GOT3 (cell line): ENCODE data around the gene SPPL3.
"Not testable (repeated sequence)": the region's sequence is repeated elsewhere in the genome, so short reads cannot be mapped to it uniquely, and the experiment has no call there.

Source experiments
- DNase-seq: peaks from one replicate; lab custom pipeline; 2025; ENCODE audit warnings: mixed read lengths; lab: John Stamatoyannopoulos, UW

SPPL3 gene

DNA sequence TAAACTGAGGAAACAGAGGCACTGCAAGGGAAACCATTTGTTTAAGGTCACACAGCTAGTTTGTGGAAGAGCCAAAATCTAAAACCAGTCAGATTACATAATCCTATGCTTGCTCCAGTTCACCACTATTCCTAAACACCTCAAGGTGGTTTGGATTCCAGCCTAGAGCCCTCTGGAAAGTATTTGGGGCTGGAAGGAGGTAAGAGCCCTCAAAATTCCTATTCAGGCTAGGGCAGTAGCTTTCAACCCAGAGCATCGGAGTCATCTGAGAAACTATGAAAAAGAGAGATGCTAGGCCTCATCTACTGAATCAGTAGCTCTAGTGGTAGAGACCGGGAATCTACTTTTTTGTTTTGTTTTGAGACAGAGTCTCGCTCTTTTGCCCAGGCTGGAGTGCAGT lies 16.0 kb upstream of the SPPL3 start:
- no peak for DNase-seq

- DNase-seq, result no peak
Measured at GRCh38 chr12:120917748-120918147, 13.6 kb upstream of the SPPL3 start.

DNA sequence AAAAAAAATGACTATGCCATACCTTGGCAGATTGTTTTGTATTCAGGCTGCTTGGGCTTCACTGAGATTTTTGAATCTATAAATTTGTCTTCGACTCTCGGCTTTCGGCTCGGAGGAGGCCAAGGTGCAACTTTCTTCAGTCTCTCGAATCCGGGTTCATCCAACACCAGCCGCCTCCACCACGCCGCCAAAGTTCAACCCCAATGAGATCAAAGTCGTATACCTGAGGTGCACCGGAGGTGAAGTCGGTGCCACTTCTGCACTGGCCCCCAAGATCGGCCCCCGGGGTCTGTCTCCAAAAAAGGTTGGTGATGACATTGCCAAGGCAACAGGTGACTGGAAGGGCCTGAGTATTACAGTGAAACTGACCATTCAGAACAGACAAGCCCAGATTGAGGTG lies 12.4 kb upstream of the SPPL3 start:
- no peak for DNase-seq

DNA sequence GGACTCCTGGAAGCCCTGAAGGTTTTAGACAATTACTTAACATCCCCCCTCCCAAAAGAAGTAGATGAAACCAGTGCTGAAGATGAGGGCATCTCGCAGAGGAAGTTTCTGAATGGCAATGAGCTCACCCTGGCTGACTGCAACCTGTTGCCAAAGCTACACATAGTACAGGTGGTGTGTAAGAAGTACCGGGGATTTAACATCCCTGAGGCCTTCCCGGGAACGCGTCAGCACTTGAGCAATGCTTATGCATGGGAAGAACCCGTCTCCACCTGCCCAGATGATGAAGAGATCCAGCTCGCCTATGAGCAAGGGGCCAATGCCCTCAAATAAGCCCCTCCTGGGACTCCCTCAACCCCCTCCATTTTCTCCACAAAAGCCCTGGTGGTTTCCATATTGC lies 10.6 kb upstream of the SPPL3 start:
- no peak for DNase-seq

DNA sequence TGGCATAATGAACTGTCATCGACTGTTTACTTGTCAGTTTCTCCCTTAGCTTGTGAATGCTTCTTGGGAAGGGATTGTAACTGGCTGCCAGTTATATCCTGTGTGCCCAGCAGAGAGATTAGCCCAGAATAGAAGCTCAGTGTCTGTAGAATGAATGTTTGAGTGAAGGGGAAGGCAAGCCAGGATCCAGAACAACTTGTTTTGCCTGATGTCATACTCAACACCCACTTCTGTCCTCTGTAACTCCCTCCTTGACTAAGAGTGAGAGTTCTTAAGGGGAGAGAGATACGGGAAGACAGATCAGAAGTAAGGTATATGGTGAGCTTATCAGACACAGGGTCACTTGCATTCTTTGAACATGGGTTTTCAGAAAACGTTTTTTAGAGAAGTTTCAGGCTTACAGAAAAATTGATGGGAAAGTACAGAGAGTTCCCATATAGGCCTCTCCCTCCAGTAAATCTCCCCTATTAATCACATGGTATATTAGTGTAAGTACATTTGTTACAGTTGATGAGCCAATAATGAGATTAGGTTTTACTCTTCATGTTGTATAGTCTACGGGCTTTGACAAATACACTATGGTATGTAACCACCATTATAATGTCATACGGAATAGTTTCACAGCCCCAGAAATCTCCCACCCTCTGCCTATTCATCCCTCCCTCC lies 5.6 kb upstream of the SPPL3 start:
- DNase-seq, result no peak

DNA sequence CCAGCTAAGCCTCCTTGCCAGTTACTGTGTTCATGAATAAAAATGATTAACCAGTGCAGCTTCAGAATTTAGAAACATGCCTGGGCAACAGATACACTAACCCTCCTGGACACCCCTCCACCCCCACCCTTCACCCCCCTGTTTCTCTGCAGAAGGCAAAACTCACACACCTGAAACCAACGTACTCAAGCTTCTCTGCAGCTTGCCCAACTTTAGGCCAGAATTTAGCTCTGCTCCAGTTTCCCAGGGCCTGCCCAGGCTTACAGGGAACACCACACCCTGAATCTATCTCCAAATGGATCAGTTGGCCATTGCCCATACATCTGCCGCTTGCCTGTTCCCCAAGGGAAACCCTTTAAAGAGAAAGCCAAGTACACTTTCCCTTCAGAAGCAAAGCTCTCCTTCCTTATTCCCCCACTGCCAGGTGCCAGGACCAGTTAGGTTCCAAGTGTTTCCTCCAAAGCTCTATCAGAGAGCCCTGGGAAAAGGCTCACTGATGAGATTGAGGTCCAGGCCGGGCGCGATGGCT lies 1.8 kb upstream of the SPPL3 start:
- no peak for DNase-seq

- DNase-seq, result no peak
Measured at GRCh38 chr12:120903412-120904196, 554 bp downstream of the SPPL3 start.

- DNase-seq, result no peak
Measured at GRCh38 chr12:120902846-120903411, 1.2 kb downstream of the SPPL3 start.

DNA sequence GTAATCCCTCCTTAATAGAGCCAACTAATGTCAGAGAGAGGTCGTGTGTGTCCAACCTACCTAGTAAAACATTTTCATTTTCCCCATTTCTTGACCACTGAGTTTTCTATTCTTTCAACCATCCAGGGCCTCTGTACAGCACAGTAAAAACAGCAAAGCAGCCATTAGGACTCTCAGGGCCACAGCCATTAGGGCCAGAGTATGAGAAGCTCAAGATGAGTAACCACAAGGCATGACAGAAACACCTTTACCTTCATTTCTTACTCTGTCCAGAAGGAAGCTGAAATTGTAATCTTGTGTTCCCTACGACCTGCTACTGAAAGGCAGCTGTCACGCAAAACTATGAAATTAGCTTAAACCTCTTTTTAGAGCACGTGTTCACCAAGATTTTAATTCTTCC lies 2.3 kb downstream of the SPPL3 start:
- no peak for DNase-seq

DNA sequence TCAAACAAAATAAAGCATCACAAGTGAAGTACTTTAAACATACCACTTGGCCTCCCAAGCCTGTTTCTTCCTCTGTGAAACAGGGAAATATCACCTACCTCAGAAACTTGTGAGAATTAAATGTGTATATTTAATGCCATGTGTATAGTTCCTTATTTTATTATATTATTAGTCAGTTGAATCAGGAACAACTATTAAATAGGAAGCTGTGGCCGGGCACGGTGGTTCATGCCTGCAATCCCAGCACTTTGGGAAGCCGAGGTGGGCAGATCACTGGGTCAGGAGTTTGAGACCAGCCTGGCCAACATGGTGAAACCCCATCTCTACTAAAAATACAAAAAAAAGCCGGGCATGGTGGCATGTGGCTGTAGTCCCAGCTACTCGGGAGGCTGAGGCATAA lies 3.1 kb downstream of the SPPL3 start:
- not testable (repeated sequence) for DNase-seq

- no peak for DNase-seq
Measured at GRCh38 chr12:120895532-120895931, 8.6 kb downstream of the SPPL3 start.

DNA sequence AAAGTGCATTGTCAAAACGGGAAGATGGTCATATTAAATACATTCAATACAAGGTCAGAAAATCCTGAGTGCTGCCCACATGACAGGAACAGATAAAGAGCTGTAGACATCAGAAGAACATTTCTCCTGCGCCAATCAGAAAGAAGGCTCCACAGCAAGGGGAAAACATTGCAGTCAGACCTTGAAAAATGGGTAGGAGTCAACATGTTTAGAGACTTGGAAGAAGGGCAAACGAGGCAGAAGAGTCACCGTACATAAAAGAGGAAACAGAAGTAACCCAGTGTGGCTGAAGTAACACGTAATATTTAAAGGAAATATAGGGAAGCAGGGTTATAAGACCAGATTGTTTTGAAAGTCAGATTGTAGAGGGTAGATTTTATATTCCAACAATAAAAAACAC lies 11.9 kb downstream of the SPPL3 start:
- no peak for DNase-seq

GRCh38 chr12:120890963-120891362 lies 13.2 kb downstream of the SPPL3 start:
- DNase-seq, result no peak

- no peak for DNase-seq
Measured at GRCh38 chr12:120887253-120888043, 16.7 kb downstream of the SPPL3 start.

GRCh38 chr12:120886199-120887018 lies 17.7 kb downstream of the SPPL3 start:
- DNase-seq, result no peak

GRCh38 chr12:120885521-120885920 lies 18.6 kb downstream of the SPPL3 start:
- DNase-seq, result no peak

DNA sequence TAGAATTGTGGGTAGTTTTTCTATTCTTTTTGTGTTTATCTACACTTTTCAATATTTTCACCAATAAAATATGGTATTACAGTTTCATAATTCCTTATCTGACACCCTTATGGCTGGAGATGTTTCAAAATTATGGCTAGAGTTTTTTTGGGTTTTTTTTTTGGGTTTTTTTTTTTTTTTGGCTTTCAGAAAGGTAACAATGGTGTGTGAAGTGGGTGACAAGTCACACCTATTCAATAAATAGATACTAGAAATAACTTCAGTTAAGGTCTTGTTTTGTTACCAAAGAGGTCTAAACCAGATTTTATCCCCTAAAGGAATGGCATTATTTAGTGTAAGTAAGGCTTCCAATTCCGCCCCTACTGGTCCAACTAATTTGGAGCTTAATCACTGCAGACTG lies 19.5 kb downstream of the SPPL3 start:
- no peak for DNase-seq

DNA sequence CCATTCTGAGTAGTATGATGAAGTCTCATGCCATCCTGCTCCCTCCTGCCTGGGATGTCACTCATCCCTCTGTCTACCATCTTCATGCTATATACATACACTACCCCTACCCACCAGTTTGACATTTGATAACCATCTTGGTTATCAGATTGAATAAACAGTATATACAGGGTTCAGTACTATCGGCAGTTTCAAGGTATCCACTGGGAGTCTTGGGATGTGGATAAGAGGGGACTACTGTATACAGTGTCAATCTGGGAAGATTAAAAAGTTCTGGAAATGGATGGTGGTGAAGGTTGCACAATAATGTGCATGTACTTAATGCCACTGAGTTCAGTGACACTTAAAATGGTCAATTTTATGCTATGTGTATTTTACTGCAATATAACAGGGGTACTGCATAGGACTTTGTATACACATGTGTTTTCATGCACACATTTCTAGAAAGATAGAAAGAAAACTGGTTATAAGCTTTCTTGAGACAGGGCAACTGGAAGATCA lies 22.1 kb downstream of the SPPL3 start:
- no peak for DNase-seq

GRCh38 chr12:120879718-120880300 lies 24.3 kb downstream of the SPPL3 start:
- no peak for DNase-seq

GRCh38 chr12:120879102-120879501 lies 25.1 kb downstream of the SPPL3 start:
- no peak for DNase-seq
